HG02938 (cell line): Measurements from ENCODE around the gene ARHGAP18.

ENCODE experiments used
- ATAC-seq: cut with Tn5 transposase; IDR thresholded peaks from one replicate; pipeline ENCODE4 v1.9.1; 2021; ENCODE audit warnings: mild to moderate bottlenecking, moderate library complexity; ENCODE audit not compliant: unreplicated experiment

Gene ARHGAP18

GRCh38 chr6:129645830-129646579 is 64.0 kb downstream of the ARHGAP18 start:
- ATAC-seq: no peak

- ATAC-seq: no peak
Observed at GRCh38 chr6:129645106-129645829, 64.7 kb downstream of the ARHGAP18 start.

- ATAC-seq: no peak
Observed at GRCh38 chr6:129644567-129645015, 65.4 kb downstream of the ARHGAP18 start.

- ATAC-seq: no peak
Observed at GRCh38 chr6:129643968-129644367, 66.0 kb downstream of the ARHGAP18 start.

GRCh38 chr6:129643176-129643575 is 66.8 kb downstream of the ARHGAP18 start:
- ATAC-seq: no peak

GRCh38 chr6:129642322-129642721 is 67.7 kb downstream of the ARHGAP18 start:
- ATAC-seq: no peak

GRCh38 chr6:129641344-129641743 is 68.6 kb downstream of the ARHGAP18 start:
- no peak for ATAC-seq

GRCh38 chr6:129638686-129639085 is 71.3 kb downstream of the ARHGAP18 start:
- ATAC-seq: no peak

GRCh38 chr6:129638055-129638684 is 71.8 kb downstream of the ARHGAP18 start:
- no peak for ATAC-seq

GRCh38 chr6:129637340-129638054 is 72.5 kb downstream of the ARHGAP18 start:
- ATAC-seq: no peak

- ATAC-seq: no peak
Observed at GRCh38 chr6:129635396-129636130, 74.4 kb downstream of the ARHGAP18 start.

GRCh38 chr6:129634411-129635230 is 75.4 kb downstream of the ARHGAP18 start:
- ATAC-seq: peak; percentile 74

- no peak for ATAC-seq
Observed at GRCh38 chr6:129633529-129633928, 76.4 kb downstream of the ARHGAP18 start.

- ATAC-seq: no peak
Observed at GRCh38 chr6:129632172-129632613, 77.8 kb downstream of the ARHGAP18 start.

- no peak for ATAC-seq
Observed at GRCh38 chr6:129631070-129631469, 78.9 kb downstream of the ARHGAP18 start.

GRCh38 chr6:129630596-129630995 is 79.4 kb downstream of the ARHGAP18 start:
- no peak for ATAC-seq

GRCh38 chr6:129628101-129628815 is 81.7 kb downstream of the ARHGAP18 start:
- ATAC-seq: no peak

GRCh38 chr6:129624488-129624887 is 85.5 kb downstream of the ARHGAP18 start:
- ATAC-seq: no peak
